Sigmoid colon (tissue), 4 donors: ENCODE results near the gene RPP21.

Experiments used
- POLR2AphosphoS5 ChIP-seq, 4 donors: sonication (generic); formaldehyde crosslinking; IDR thresholded peaks; one replicate each; pipeline ENCODE4 v1.6.1; 2017; ENCODE audit warnings: antibody characterized with exemption in 4 of 4
- TF ChIP-seq, protein P1 (sequence below), 4 experiments: fragments of 450-650 bp in 3 of 4; fragments of 200-600 bp in 1 of 4; IDR thresholded peaks; one replicate each; pipeline ENCODE4 v1.5.1; 2016 to 2019; ENCODE audit warnings: antibody characterized with exemption in 4 of 4, mild to moderate bottlenecking in 3 of 4, moderate library complexity in 2 of 4

- TF ChIP-seq, protein P1, sequence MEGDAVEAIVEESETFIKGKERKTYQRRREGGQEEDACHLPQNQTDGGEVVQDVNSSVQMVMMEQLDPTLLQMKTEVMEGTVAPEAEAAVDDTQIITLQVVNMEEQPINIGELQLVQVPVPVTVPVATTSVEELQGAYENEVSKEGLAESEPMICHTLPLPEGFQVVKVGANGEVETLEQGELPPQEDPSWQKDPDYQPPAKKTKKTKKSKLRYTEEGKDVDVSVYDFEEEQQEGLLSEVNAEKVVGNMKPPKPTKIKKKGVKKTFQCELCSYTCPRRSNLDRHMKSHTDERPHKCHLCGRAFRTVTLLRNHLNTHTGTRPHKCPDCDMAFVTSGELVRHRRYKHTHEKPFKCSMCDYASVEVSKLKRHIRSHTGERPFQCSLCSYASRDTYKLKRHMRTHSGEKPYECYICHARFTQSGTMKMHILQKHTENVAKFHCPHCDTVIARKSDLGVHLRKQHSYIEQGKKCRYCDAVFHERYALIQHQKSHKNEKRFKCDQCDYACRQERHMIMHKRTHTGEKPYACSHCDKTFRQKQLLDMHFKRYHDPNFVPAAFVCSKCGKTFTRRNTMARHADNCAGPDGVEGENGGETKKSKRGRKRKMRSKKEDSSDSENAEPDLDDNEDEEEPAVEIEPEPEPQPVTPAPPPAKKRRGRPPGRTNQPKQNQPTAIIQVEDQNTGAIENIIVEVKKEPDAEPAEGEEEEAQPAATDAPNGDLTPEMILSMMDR (IDR thresholded peaks at IDR 0.05), result no peak
- no peak for TF ChIP-seq POLR2AphosphoS5 (IDR thresholded peaks at IDR 0.05)
Measured at GRCh38 chr6:30312266-30312665, 32.7 kb upstream of the RPP21 start.
